Mucosa of gallbladder (tissue), 1 donor: Measurements from ENCODE around the gene PTAFR. TPM values are rescaled to one million over a fixed set of nuclear protein-coding genes. Genes with fewer than 3 reads are reported as not detected.
"Not testable (repeated sequence)": the region's sequence is repeated elsewhere in the genome, so short reads cannot be mapped to it uniquely, and the experiment has no call there.

Source experiments
- DNase-seq: peaks from one replicate; pipeline ENCODE4 v3.0.0-alpha.2; 2020; ENCODE audit warnings: low spot score
- total RNA-seq: library from RNA; stranded (reverse); gene quantifications from one replicate; pipeline ENCODE4 v1.2.1, GENCODE V29; 2021
- donor health status: DM: no; HTN: no; CAD: no.

Gene PTAFR
- total RNA-seq, 1 donor from 2014 or later, result 9.8 TPM

- DNase-seq, result no peak
Measured at GRCh38 chr1:28144203-28145135, 32.0 kb downstream of the PTAFR start.

GRCh38 chr1:28143496-28144202, 32.8 kb downstream of the PTAFR start:
- no peak for DNase-seq

GRCh38 chr1:28141685-28142084, 34.8 kb downstream of the PTAFR start:
- DNase-seq, result no peak

- DNase-seq, result not testable (repeated sequence)
Measured at GRCh38 chr1:28139866-28140265, 36.6 kb downstream of the PTAFR start.

- no peak for DNase-seq
Measured at GRCh38 chr1:28139025-28139712, 37.3 kb downstream of the PTAFR start.

- DNase-seq, result no peak
Measured at GRCh38 chr1:28136922-28137613, 39.4 kb downstream of the PTAFR start.

- DNase-seq, result no peak
Measured at GRCh38 chr1:28136169-28136921, 40.1 kb downstream of the PTAFR start.

GRCh38 chr1:28135371-28136168, 40.9 kb downstream of the PTAFR start:
- no peak for DNase-seq

GRCh38 chr1:28134651-28135207, 41.8 kb downstream of the PTAFR start:
- no peak for DNase-seq

GRCh38 chr1:28132171-28133167, 44.0 kb downstream of the PTAFR start:
- DNase-seq, result no peak

GRCh38 chr1:28130901-28131300, 45.6 kb downstream of the PTAFR start:
- DNase-seq, result no peak

GRCh38 chr1:28129150-28129549, 47.3 kb downstream of the PTAFR start:
- no peak for DNase-seq

- no peak for DNase-seq
Measured at GRCh38 chr1:28127617-28128257, 48.8 kb downstream of the PTAFR start.

- DNase-seq, result no peak
Measured at GRCh38 chr1:28126783-28127490, 49.6 kb downstream of the PTAFR start.

- DNase-seq, result no peak
Measured at GRCh38 chr1:28126212-28126611, 50.3 kb downstream of the PTAFR start.

- no peak for DNase-seq
Measured at GRCh38 chr1:28123461-28123961, 53.0 kb downstream of the PTAFR start.

GRCh38 chr1:28122183-28122582, 54.3 kb downstream of the PTAFR start:
- DNase-seq, result no peak
